Neutrophil (primary cell): ENCODE data around the gene RALA.

ENCODE experiments used
- H3K27ac ChIP-seq: fragments of 200-600 bp; sonication (generic); 2 replicates; pipeline ENCODE4 v1.5.1; 2016; ENCODE audit warnings: mild to moderate bottlenecking, moderate library complexity
- H3K27me3 ChIP-seq: fragments of 200-600 bp; sonication (generic); 2 replicates; pipeline ENCODE4 v1.6.0; 2016; ENCODE audit warnings: mild to moderate bottlenecking
- H3K36me3 ChIP-seq: fragments of 200-600 bp; sonication (generic); 2 replicates; pipeline ENCODE4 v1.5.1; 2017
- H3K4me1 ChIP-seq, 2 experiments: fragments of 200-600 bp in 1 of 2; sonication (generic) in 1 of 2; 1 replicate in 1 of 2; 2 replicates in 1 of 2; pipeline versions ENCODE4 v1.5.1 to v1.6.1; 2013 to 2016; ENCODE audit warnings: low read depth in 1 of 2, low read length in 1 of 2, mild to moderate bottlenecking in 1 of 2, moderate library complexity in 1 of 2; ENCODE audit not compliant: control insufficient read depth in 1 of 2, insufficient read depth in 1 of 2
- H3K4me3 ChIP-seq, 2 experiments: fragments of 200-600 bp in 1 of 2; sonication (generic) in 1 of 2; 1 replicate in 1 of 2; 2 replicates in 1 of 2; pipeline ENCODE4 v1.5.1; 2013 to 2016; ENCODE audit warnings: low read depth in 1 of 2, low read length in 1 of 2, mild to moderate bottlenecking in 1 of 2, moderate library complexity in 1 of 2
- H3K9me3 ChIP-seq: fragments of 200-600 bp; sonication (generic); 2 replicates; pipeline ENCODE4 v1.5.1; 2016
- CTCF ChIP-seq: fragments of 200-600 bp; sonication (generic); IDR thresholded peaks from 2 replicates; pipeline ENCODE4 v1.5.1; 2016; ENCODE audit warnings: antibody characterized with exemption

RALA gene

GRCh38 chr7:39744620-39745019, 121.2 kb downstream of the RALA start:
- no peak for TF ChIP-seq CTCF
- H3K4me3 ChIP-seq, result no peak overlapping the region
- no peaks in the 10 kb centered on the region for H3K4me1 ChIP-seq
- no peak overlapping the region for H3K27ac ChIP-seq
- H3K9me3 ChIP-seq, result no peaks in the 10 kb centered on the region
- no peaks in the 10 kb centered on the region for H3K27me3 ChIP-seq
- no peaks in the 10 kb centered on the region for H3K36me3 ChIP-seq

GRCh38 chr7:39745320-39745719, 121.9 kb downstream of the RALA start:
- no peaks in the 10 kb centered on the region for H3K4me1 ChIP-seq
- H3K27ac ChIP-seq, result no peak overlapping the region
- TF ChIP-seq CTCF, result no peak
- H3K36me3 ChIP-seq, result no peaks in the 10 kb centered on the region
- no peaks in the 10 kb centered on the region for H3K27me3 ChIP-seq
- no peak overlapping the region for H3K4me3 ChIP-seq
- H3K9me3 ChIP-seq, result no peaks in the 10 kb centered on the region

GRCh38 chr7:39746103-39746819, 122.9 kb downstream of the RALA start:
- Histone ChIP-seq H3K27ac (no peak overlapping the region), H3K9me3 (no peaks in the 10 kb centered on the region), H3K4me3 (no peak overlapping the region), H3K36me3 (no peaks in the 10 kb centered on the region), H3K4me1 (no peaks in the 10 kb centered on the region), H3K27me3 (no peaks in the 10 kb centered on the region)
- no peak for TF ChIP-seq CTCF

GRCh38 chr7:39749177-39749576, 125.8 kb downstream of the RALA start:
- Histone ChIP-seq H3K4me3 (no peak overlapping the region), H3K4me1 (no peaks in the 10 kb centered on the region)

GRCh38 chr7:39749717-39750116, 126.3 kb downstream of the RALA start:
- Histone ChIP-seq H3K4me1 (no peaks in the 10 kb centered on the region), H3K4me3 (no peak overlapping the region), H3K9me3 (no peaks in the 10 kb centered on the region), H3K36me3 (no peaks in the 10 kb centered on the region), H3K27ac (no peak overlapping the region), H3K27me3 (no peaks in the 10 kb centered on the region)
- TF ChIP-seq CTCF, result no peak

More at GRCh38 chr7:39749177-39749576, 125.8 kb downstream of the RALA start:
- Histone ChIP-seq H3K36me3 (no peaks in the 10 kb centered on the region), H3K27ac (no peak overlapping the region), H3K9me3 (no peaks in the 10 kb centered on the region), H3K27me3 (no peaks in the 10 kb centered on the region)
- no peak for TF ChIP-seq CTCF
